GM23338 (cell line): ENCODE measurements around the gene SERTAD3. TPM values are rescaled to one million over a fixed set of nuclear protein-coding genes. Genes with fewer than 3 reads are reported as not detected.

ENCODE experiments used
- ATAC-seq: fragments of 200-7000 bp; cut with Tn5 transposase; 3 replicates; pipeline ENCODE4 v1.9.1; 2020
- DNase-seq: peaks from one replicate; pipeline ENCODE4 v3.0.0-alpha.2; 2015; ENCODE audit warnings: low spot score
- H2AFZ ChIP-seq: fragments of 200-600 bp; sonication (generic); 2 replicates; pipeline ENCODE4 v1.8.0; 2016; ENCODE audit warnings: antibody characterized with exemption, mild to moderate bottlenecking, moderate library complexity
- H3F3A ChIP-seq: fragments of 200-600 bp; sonication (generic); replicated peaks from 2 replicates; pipeline ENCODE4 v1.8.0; 2017; ENCODE audit warnings: antibody characterized with exemption, mixed run types, low read depth
- H3K27ac ChIP-seq: fragments of 200-600 bp; sonication (generic); 2 replicates; pipeline ENCODE4 v1.6.1; 2016; ENCODE audit warnings: low read depth
- H3K27me3 ChIP-seq: fragments of 200-600 bp; sonication (generic); 2 replicates; pipeline ENCODE4 v1.8.0; 2016; ENCODE audit warnings: mild to moderate bottlenecking, mixed run types, moderate library complexity; ENCODE audit not compliant: insufficient read depth
- H3K36me3 ChIP-seq: fragments of 200-600 bp; sonication (generic); 2 replicates; pipeline ENCODE4 v1.8.0; 2016; ENCODE audit warnings: mild to moderate bottlenecking; ENCODE audit not compliant: insufficient read depth
- H3K4me1 ChIP-seq: fragments of 200-600 bp; sonication (generic); 2 replicates; pipeline ENCODE4 v1.8.0; 2016; ENCODE audit warnings: mild to moderate bottlenecking, moderate library complexity; ENCODE audit not compliant: insufficient read depth
- H3K4me2 ChIP-seq: fragments of 200-600 bp; sonication (generic); 2 replicates; pipeline ENCODE4 v1.7.1; 2017; ENCODE audit warnings: mixed run types
- H3K4me3 ChIP-seq: fragments of 200-600 bp; sonication (generic); 2 replicates; pipeline ENCODE4 v1.6.1; 2016; ENCODE audit warnings: mixed run types
- H3K79me2 ChIP-seq: fragments of 200-600 bp; sonication (generic); replicated peaks from 2 replicates; pipeline ENCODE4 v1.8.0; 2017; ENCODE audit warnings: mild to moderate bottlenecking; ENCODE audit not compliant: insufficient read depth
- H3K9me2 ChIP-seq: fragments of 200-600 bp; sonication (generic); 2 replicates; pipeline ENCODE4 v1.8.0; 2017; ENCODE audit not compliant: insufficient read depth
- H4K20me1 ChIP-seq: fragments of 200-600 bp; sonication (generic); replicated peaks from 2 replicates; pipeline ENCODE4 v1.8.0; 2017; ENCODE audit warnings: mild to moderate bottlenecking; ENCODE audit not compliant: insufficient read depth
- H3K27ac Mint-ChIP-seq: 2 replicates; pipeline ENCODE4 v1.8.0; 2020; ENCODE audit warnings: inconsistent platforms, mild to moderate bottlenecking, moderate library complexity, mixed read lengths
- H3K27me3 Mint-ChIP-seq: 3 replicates; pipeline ENCODE4 v1.8.0; 2022; ENCODE audit warnings: low read depth, mild to moderate bottlenecking, moderate library complexity, mixed read lengths, inconsistent platforms; ENCODE audit not compliant: insufficient read depth, poor library complexity
- H3K36me3 Mint-ChIP-seq: 3 replicates; pipeline ENCODE4 v1.8.0; 2021; ENCODE audit warnings: low read depth, mild to moderate bottlenecking, inconsistent platforms, moderate library complexity, mixed read lengths
- H3K4me1 Mint-ChIP-seq: 3 replicates; pipeline ENCODE4 v1.8.0; 2020; ENCODE audit warnings: mild to moderate bottlenecking, inconsistent platforms, mixed read lengths
- H3K4me3 Mint-ChIP-seq: 3 replicates; pipeline ENCODE4 v1.8.0; 2021; ENCODE audit warnings: moderate library complexity, mild to moderate bottlenecking, inconsistent platforms, mixed read lengths
- H3K9me3 Mint-ChIP-seq: 3 replicates; pipeline ENCODE4 v1.8.0; 2020; ENCODE audit warnings: moderate library complexity, mild to moderate bottlenecking, inconsistent platforms, mixed read lengths
- CREB1 ChIP-seq: fragments of 250-450 bp; sonication (Bioruptor Pico); IDR thresholded peaks from 2 replicates; pipeline ENCODE4 v1.5.0; 2020; ENCODE audit warnings: low read depth, mild to moderate bottlenecking, moderate library complexity
- CTCF ChIP-seq, 2 experiments: fragments of 200-600 bp in 1 of 2; sonication (generic) in 1 of 2; conservative IDR thresholded peaks; 2 replicates each; pipeline versions ENCODE4 v1.5.1 to v1.6.1; 2016 to 2017; ENCODE audit warnings: antibody characterized with exemption in 2 of 2, low read depth in 2 of 2, mild to moderate bottlenecking in 2 of 2, moderate library complexity in 1 of 2
- EZH2 ChIP-seq: fragments of 200-600 bp; sonication (generic); IDR thresholded peaks from one replicate; pipeline ENCODE4 v1.8.0; 2017; ENCODE audit warnings: antibody characterized with exemption, mild to moderate bottlenecking, low read depth; ENCODE audit not compliant: unreplicated experiment
- POLR2AphosphoS5 ChIP-seq: IDR thresholded peaks from 2 replicates; pipeline ENCODE4 v1.6.1; 2016; ENCODE audit warnings: antibody characterized with exemption, low read depth
- ZNF114 ChIP-seq: fragments of 250-450 bp; sonication (Bioruptor Pico); IDR thresholded peaks from 2 replicates; pipeline ENCODE4 v1.5.0; 2020; ENCODE audit warnings: mild to moderate bottlenecking, moderate library complexity
- ZNF462 ChIP-seq: fragments of 250-450 bp; sonication (Bioruptor Pico); IDR thresholded peaks from 2 replicates; pipeline ENCODE4 v1.5.0; 2020; ENCODE audit warnings: mild to moderate bottlenecking, moderate library complexity
- polyA plus RNA-seq: library from polyadenylated mRNA; unstranded; fragments of >200 nt; fragmentation: Nextera tagmentation; extraction: Ambion mirVana; gene quantifications from 2 replicates; pipeline ENCODE4 v1.2.1, GENCODE V29; 2016
- total RNA-seq: library from RNA; depleted of rRNA; stranded (reverse); fragments of >200 nt; shearing (Covaris generic); gene quantifications from 2 replicates; pipeline ENCODE4 v1.2.3, GENCODE V29; 2014

The SERTAD3 gene
- total and polyA plus RNA-seq, 2 experiments from 2014 or later = 15.4 to 24.1 TPM

- TF ChIP-seq CTCF (conservative IDR thresholded peaks at IDR 0.05; ENCODE audit: low read depth in 2 of 2) (no peak), EZH2 (no peak)
Observed at GRCh38 chr19:40466219-40466984, 22.3 kb upstream of the SERTAD3 start (continued).

- TF ChIP-seq ZNF114 (CRISPR knock-in tag) = no peak
- TF ChIP-seq ZNF462 = no peak
- TF ChIP-seq CTCF (conservative IDR thresholded peaks at IDR 0.05; ENCODE audit: low read depth in 2 of 2) = no peak
- no peak; the same call in 1 of the 2 replicates for TF ChIP-seq CREB1
- TF ChIP-seq POLR2AphosphoS5 = peak; percentile 80
Observed at GRCh38 chr19:40465557-40466218, 21.6 kb upstream of the SERTAD3 start, which contains the start of gene BLVRB. Gene BLVRB (minus strand): TSS chr19:40465745. CDS start chr19:40465688, 57 bp downstream.

More at GRCh38 chr19:40465557-40466218, 21.6 kb upstream of the SERTAD3 start, which contains the start of gene BLVRB:
- no peaks in the 10 kb centered on the region; the same call in 2 of the 3 replicates for H3K36me3 Mint-ChIP-seq
- peak within 1 kb of the TSS; percentile 79 for H3K4me3 Mint-ChIP-seq
- H3K27ac ChIP-seq = no peak within 1 kb of the TSS
- peak within 1 kb of the TSS; percentile 88 for H3K4me2 ChIP-seq
- H3K27me3 Mint-ChIP-seq = peaks cover 39% of the 10 kb centered on the region
- H2AFZ ChIP-seq = peak within 1 kb of the TSS; percentile 92
- no peaks in the 10 kb centered on the region for H3K79me2 ChIP-seq
- H3K27me3 ChIP-seq = peaks cover 36% of the 10 kb centered on the region
- no peaks in the 10 kb centered on the region for H3K36me3 ChIP-seq
- H3K4me3 ChIP-seq = peak within 1 kb of the TSS; percentile 88
- DNase-seq (peak; percentile 99), ATAC-seq (peak; percentile 85)
- H3K9me2 ChIP-seq = no peaks in the 10 kb centered on the region
- peaks cover 13% of the 10 kb centered on the region for H3K4me1 Mint-ChIP-seq
- no peaks in the 10 kb centered on the region; the same call in 1 of the 2 replicates for H3K4me1 ChIP-seq
- peaks cover 3% of the 10 kb centered on the region; the same call in 1 of the 2 replicates for H3F3A ChIP-seq
- H4K20me1 ChIP-seq = no peaks in the 10 kb centered on the region
- H3K9me3 Mint-ChIP-seq = no peaks in the 10 kb centered on the region; the same call in 2 of the 3 replicates
- peak within 1 kb of the TSS; percentile 87 for H3K27ac Mint-ChIP-seq
